CD4-positive, CD25-positive, alpha-beta regulatory T cell (primary cell): ENCODE measurements around the gene PTPRQ. TPM values are rescaled to one million over a fixed set of nuclear protein-coding genes. Genes with fewer than 3 reads are reported as not detected.

Source experiments
- ATAC-seq, 2 donors: fragments of 150-1000 bp; cut with Tn5 transposase; one replicate each; pipeline ENCODE4 v1.10.0; 2021; ENCODE audit warnings: low read depth in 2 of 2, moderate number of reproducible peaks in 2 of 2, moderate library complexity in 1 of 2
- DNase-seq, 3 donors: peaks; one replicate each; pipeline versions ENCODE4 v3.0.0 to v3.0.0-alpha.2; 2012 to 2022; ENCODE audit warnings: mixed read lengths in 1 of 3
- H3K27ac ChIP-seq: one replicate; pipeline ENCODE4 v1.7.0; 2013; ENCODE audit warnings: mild to moderate bottlenecking, low read length; ENCODE audit not compliant: insufficient read depth, poor library complexity, severe bottlenecking
- H3K27me3 ChIP-seq: one replicate; pipeline ENCODE4 v1.7.0; 2013; ENCODE audit warnings: low read length; ENCODE audit not compliant: control insufficient read depth, insufficient read depth
- H3K36me3 ChIP-seq: one replicate; pipeline ENCODE4 v1.7.0; 2013; ENCODE audit warnings: mild to moderate bottlenecking, low read length, moderate library complexity; ENCODE audit not compliant: control insufficient read depth, insufficient read depth
- H3K4me1 ChIP-seq: 2 replicates; pipeline ENCODE4 v1.7.0; 2013; ENCODE audit warnings: mild to moderate bottlenecking, low read length; ENCODE audit not compliant: insufficient read depth, control insufficient read depth, poor library complexity, severe bottlenecking
- H3K4me3 ChIP-seq: one replicate; pipeline ENCODE4 v1.7.0; 2013; ENCODE audit warnings: low read depth, mild to moderate bottlenecking, low read length, moderate library complexity
- H3K9me3 ChIP-seq, 2 experiments: 1 replicate in 1 of 2; 2 replicates in 1 of 2; pipeline ENCODE4 v1.7.0; 2013; ENCODE audit warnings: low read length in 2 of 2, mild to moderate bottlenecking in 1 of 2, moderate library complexity in 1 of 2; ENCODE audit not compliant: control insufficient read depth in 2 of 2
- H3K27ac Mint-ChIP-seq, 3 donors: one replicate each; pipeline ENCODE4 v1.8.0; 2020 to 2022; ENCODE audit warnings: mild to moderate bottlenecking in 3 of 3, mixed read lengths in 3 of 3, moderate library complexity in 2 of 3
- H3K27me3 Mint-ChIP-seq: one replicate; pipeline ENCODE4 v1.8.0; 2022; ENCODE audit warnings: mild to moderate bottlenecking, mixed read lengths
- H3K36me3 Mint-ChIP-seq: one replicate; pipeline ENCODE4 v1.8.0; 2020; ENCODE audit warnings: mixed read lengths
- H3K4me1 Mint-ChIP-seq, 4 donors: one replicate each; pipeline ENCODE4 v1.8.0; 2020 to 2022; ENCODE audit warnings: mixed read lengths in 4 of 4, mild to moderate bottlenecking in 1 of 4
- H3K4me3 Mint-ChIP-seq, 4 donors: one replicate each; pipeline ENCODE4 v1.8.0; 2020 to 2022; ENCODE audit warnings: mild to moderate bottlenecking in 4 of 4, mixed read lengths in 4 of 4, moderate library complexity in 3 of 4
- H3K9me3 Mint-ChIP-seq, 7 donors: one replicate each; pipeline ENCODE4 v1.8.0; 2020 to 2022; ENCODE audit warnings: mixed read lengths in 7 of 7, mild to moderate bottlenecking in 3 of 7, moderate library complexity in 2 of 7
- polyA plus RNA-seq, 4 donors: library from polyadenylated mRNA; unstranded; fragments of 300-500 nt; fragmentation: Illumina TruSeq; gene quantifications; one replicate each; pipeline ENCODE4 v1.2.3, GENCODE V29; 2021
- total RNA-seq: library from RNA; stranded (reverse); gene quantifications from one replicate; pipeline ENCODE4 v1.2.3, GENCODE V29; 2022

The PTPRQ gene
- total and polyA plus RNA-seq, 5 donors from 2014 or later = not detected

- no peaks in the 10 kb centered on the region for H3K4me1 Mint-ChIP-seq
- no peaks in the 10 kb centered on the region for H3K27me3 Mint-ChIP-seq
- no peak overlapping the region for H3K27ac Mint-ChIP-seq
- DNase-seq = no peak
- no peaks in the 10 kb centered on the region for H3K4me1 ChIP-seq
- H3K9me3 ChIP-seq = no peaks in the 10 kb centered on the region
- H3K36me3 Mint-ChIP-seq = no peaks in the 10 kb centered on the region
- H3K9me3 Mint-ChIP-seq = peaks cover 0 to 4% (median 0%) of the 10 kb centered on the region in 7 donors
- no peak overlapping the region for H3K4me3 Mint-ChIP-seq
- H3K4me3 ChIP-seq = no peak overlapping the region
- no peak for ATAC-seq
- no peaks in the 10 kb centered on the region for H3K27me3 ChIP-seq
- H3K36me3 ChIP-seq = no peaks in the 10 kb centered on the region
- H3K27ac ChIP-seq = no peak overlapping the region
These were observed 95.0 kb downstream of the PTPRQ start for GRCh38 chr12:80539029-80539428.

DNA sequence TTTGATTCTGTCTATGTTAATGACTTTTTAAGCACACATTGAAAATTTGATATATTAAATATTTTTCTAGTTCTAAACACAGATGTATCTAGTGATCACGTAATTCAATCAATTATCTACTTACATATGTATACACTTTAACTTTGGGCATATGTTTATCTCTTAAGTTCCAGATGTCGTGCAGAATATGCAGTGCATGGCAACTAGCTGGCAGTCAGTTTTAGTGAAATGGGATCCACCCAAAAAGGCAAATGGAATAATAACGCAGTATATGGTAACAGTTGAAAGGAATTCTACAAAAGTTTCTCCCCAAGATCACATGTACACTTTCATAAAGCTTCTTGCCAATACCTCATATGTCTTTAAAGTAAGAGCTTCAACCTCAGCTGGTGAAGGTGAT is 105.3 kb downstream of the PTPRQ start:
- DNase-seq (no peak), ATAC-seq (no peak)
- Histone ChIP-seq H3K27me3 (no peaks in the 10 kb centered on the region), H3K4me1 (no peaks in the 10 kb centered on the region), H3K27ac (no peak overlapping the region), H3K9me3 (peaks cover 0 to 3% of the 10 kb centered on the region in 2 experiments), H3K36me3 (no peaks in the 10 kb centered on the region), H3K4me3 (no peak overlapping the region)
- Mint-ChIP-seq H3K4me1 (no peaks in the 10 kb centered on the region), H3K27ac (no peak overlapping the region), H3K36me3 (no peaks in the 10 kb centered on the region), H3K9me3 (peaks cover 0 to 3% (median 0%) of the 10 kb centered on the region in 7 donors), H3K27me3 (no peaks in the 10 kb centered on the region), H3K4me3 (no peak overlapping the region)

DNA sequence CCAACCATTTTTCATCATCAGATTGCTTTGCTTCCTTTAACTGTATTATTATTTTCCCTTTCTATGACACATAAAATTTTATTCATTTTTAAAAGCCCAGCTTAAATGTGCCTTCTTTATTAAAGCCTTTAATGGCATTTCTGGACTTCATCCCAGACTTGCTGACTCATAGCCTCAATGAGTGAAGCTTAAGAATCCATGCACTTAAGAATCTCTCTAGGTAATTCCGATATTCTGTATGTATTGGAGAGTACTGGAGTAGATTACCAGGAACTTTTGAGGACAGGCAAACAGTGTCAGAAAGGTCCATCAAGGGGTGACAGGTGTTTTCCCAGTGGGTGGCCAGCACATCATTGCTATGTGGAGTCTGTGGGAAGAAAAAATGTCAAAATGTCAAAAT is 107.9 kb downstream of the PTPRQ start:
- no peak overlapping the region for H3K4me3 Mint-ChIP-seq
- Histone ChIP-seq H3K36me3 (no peaks in the 10 kb centered on the region), H3K4me1 (no peaks in the 10 kb centered on the region), H3K4me3 (no peak overlapping the region), H3K27me3 (no peaks in the 10 kb centered on the region), H3K27ac (no peak overlapping the region), H3K9me3 (no peaks in the 10 kb centered on the region)
- DNase-seq = no peak
- no peaks in the 10 kb centered on the region for H3K4me1 Mint-ChIP-seq
- H3K27ac Mint-ChIP-seq = no peak overlapping the region
- H3K9me3 Mint-ChIP-seq = peaks cover 0 to 5% (median 1%) of the 10 kb centered on the region in 7 donors
- no peak for ATAC-seq
- no peaks in the 10 kb centered on the region for H3K27me3 Mint-ChIP-seq
- no peaks in the 10 kb centered on the region for H3K36me3 Mint-ChIP-seq

DNA sequence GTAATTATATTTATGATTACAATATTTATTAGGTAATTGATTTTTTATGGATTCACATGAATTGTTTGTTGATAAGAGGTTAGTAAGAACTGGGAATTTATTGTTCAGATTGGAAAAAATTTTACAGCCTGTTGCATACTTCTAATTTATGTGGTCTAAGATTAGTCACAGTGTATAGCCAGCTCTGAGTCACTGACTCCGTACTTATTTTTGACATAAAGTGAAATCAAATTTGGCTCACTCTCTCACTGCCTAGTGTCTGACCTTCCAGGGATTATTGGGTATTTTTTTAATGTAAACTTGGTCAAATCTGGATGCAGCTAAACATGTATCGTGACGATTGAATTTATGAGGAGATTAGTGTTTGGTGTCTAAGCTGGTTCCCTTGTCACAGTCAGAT is 109.3 kb downstream of the PTPRQ start:
- no peaks in the 10 kb centered on the region for H3K36me3 Mint-ChIP-seq
- Histone ChIP-seq H3K4me1 (no peaks in the 10 kb centered on the region), H3K4me3 (no peak overlapping the region), H3K36me3 (no peaks in the 10 kb centered on the region), H3K9me3 (no peaks in the 10 kb centered on the region), H3K27me3 (no peaks in the 10 kb centered on the region), H3K27ac (no peak overlapping the region)
- no peak for DNase-seq
- H3K4me3 Mint-ChIP-seq = no peak overlapping the region
- H3K27me3 Mint-ChIP-seq = no peaks in the 10 kb centered on the region
- no peak overlapping the region for H3K27ac Mint-ChIP-seq
- no peaks in the 10 kb centered on the region for H3K4me1 Mint-ChIP-seq
- H3K9me3 Mint-ChIP-seq = peaks cover 0 to 9% (median 2%) of the 10 kb centered on the region in 7 donors
- no peak for ATAC-seq

DNA sequence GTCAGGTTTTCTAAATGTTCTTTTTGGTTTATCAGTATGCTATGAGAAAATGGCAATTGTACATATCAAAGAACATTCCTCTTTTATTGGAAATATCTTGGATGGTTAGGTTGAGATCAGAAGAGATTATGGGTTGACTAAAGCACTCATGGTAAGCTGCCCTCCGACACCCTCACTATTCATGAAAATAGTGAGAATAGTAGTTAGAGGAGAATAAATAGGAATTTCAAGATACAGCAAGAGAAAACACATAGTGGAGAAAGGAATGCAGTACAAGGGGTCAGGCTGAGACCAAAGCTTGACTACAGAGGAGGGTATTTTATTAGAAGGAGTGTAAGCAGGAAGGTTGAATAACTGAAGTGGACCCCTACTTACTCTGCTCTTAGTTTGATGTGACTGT is 112.5 kb downstream of the PTPRQ start:
- peaks cover 0 to 14% (median 6%) of the 10 kb centered on the region in 7 donors for H3K9me3 Mint-ChIP-seq
- Histone ChIP-seq H3K27me3 (no peaks in the 10 kb centered on the region), H3K36me3 (no peaks in the 10 kb centered on the region), H3K27ac (no peak overlapping the region), H3K4me1 (no peaks in the 10 kb centered on the region), H3K9me3 (no peaks in the 10 kb centered on the region), H3K4me3 (no peak overlapping the region)
- no peaks in the 10 kb centered on the region for H3K27me3 Mint-ChIP-seq
- DNase-seq (no peak), ATAC-seq (no peak)
- H3K4me3 Mint-ChIP-seq = no peak overlapping the region
- no peaks in the 10 kb centered on the region for H3K36me3 Mint-ChIP-seq
- no peak overlapping the region for H3K27ac Mint-ChIP-seq
- no peaks in the 10 kb centered on the region for H3K4me1 Mint-ChIP-seq

DNA sequence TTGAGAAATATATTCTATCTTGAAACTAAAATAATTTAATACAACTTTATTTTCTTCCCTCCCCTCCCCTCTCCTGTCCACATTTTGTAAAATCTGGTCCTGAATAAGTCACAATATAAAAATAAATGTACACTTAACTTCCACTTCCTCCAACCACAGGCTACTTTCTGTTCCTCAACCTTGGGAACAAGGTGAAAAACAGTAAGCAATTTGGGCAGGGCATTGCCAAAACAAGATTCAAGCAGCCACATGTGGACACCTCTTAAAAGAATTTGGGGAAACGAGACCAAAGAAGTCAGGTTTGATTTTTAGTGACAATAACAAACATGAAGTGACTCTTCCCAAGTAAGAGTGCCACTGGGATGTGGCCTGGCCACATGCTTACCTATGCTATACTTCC is 115.7 kb downstream of the PTPRQ start:
- ATAC-seq = no peak
- H3K27ac Mint-ChIP-seq = no peak overlapping the region
- H3K27me3 ChIP-seq = no peaks in the 10 kb centered on the region
- H3K36me3 ChIP-seq = no peaks in the 10 kb centered on the region
- no peak overlapping the region for H3K27ac ChIP-seq
- no peaks in the 10 kb centered on the region for H3K27me3 Mint-ChIP-seq
- no peak overlapping the region for H3K4me3 ChIP-seq
- H3K4me1 Mint-ChIP-seq = no peaks in the 10 kb centered on the region
- H3K4me3 Mint-ChIP-seq = no peak overlapping the region
- peaks cover 2 to 17% (median 6%) of the 10 kb centered on the region in 7 donors for H3K9me3 Mint-ChIP-seq
- DNase-seq = no peak
- no peaks in the 10 kb centered on the region for H3K36me3 Mint-ChIP-seq
- H3K4me1 ChIP-seq = no peaks in the 10 kb centered on the region
- H3K9me3 ChIP-seq = no peaks in the 10 kb centered on the region

DNA sequence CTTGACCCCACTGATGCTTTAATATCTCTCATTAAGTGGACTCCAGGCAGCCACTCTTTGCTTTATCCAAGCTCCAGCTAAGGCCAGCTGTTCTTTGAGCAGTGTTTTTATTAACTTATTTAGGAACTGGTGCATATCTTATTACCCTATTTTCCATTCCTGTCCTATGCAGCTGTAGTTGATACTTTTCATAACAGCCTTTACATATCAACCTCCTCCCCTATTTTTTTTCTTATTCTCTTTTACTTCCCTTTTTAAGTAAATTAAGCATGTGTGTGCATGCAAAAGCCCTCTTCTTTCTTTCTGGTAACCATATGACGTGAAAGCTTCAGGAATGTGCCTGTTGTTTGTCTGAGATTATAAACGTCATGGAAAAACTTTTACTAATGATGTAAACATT is 121.2 kb downstream of the PTPRQ start:
- no peak for DNase-seq
- Histone ChIP-seq H3K27me3 (no peaks in the 10 kb centered on the region), H3K4me1 (no peaks in the 10 kb centered on the region), H3K36me3 (no peaks in the 10 kb centered on the region), H3K9me3 (no peaks in the 10 kb centered on the region), H3K27ac (no peak overlapping the region), H3K4me3 (no peak overlapping the region)
- no peak for ATAC-seq
- H3K4me1 Mint-ChIP-seq = no peaks in the 10 kb centered on the region
- no peaks in the 10 kb centered on the region for H3K27me3 Mint-ChIP-seq
- no peak overlapping the region for H3K4me3 Mint-ChIP-seq
- H3K9me3 Mint-ChIP-seq = peaks cover 3 to 15% (median 10%) of the 10 kb centered on the region in 7 donors
- H3K36me3 Mint-ChIP-seq = no peaks in the 10 kb centered on the region
- no peak overlapping the region for H3K27ac Mint-ChIP-seq

- no peak overlapping the region for H3K4me3 Mint-ChIP-seq
These were observed 123.4 kb downstream of the PTPRQ start for GRCh38 chr12:80567401-80567800.

More at GRCh38 chr12:80567401-80567800, 123.4 kb downstream of the PTPRQ start:
- Histone ChIP-seq H3K36me3 (no peaks in the 10 kb centered on the region), H3K4me3 (no peak overlapping the region), H3K27ac (no peak overlapping the region), H3K9me3 (no peaks in the 10 kb centered on the region), H3K4me1 (no peaks in the 10 kb centered on the region), H3K27me3 (no peaks in the 10 kb centered on the region)
- Mint-ChIP-seq H3K27ac (no peak overlapping the region), H3K36me3 (no peaks in the 10 kb centered on the region), H3K27me3 (no peaks in the 10 kb centered on the region), H3K4me1 (no peaks in the 10 kb centered on the region), H3K9me3 (peaks cover 3 to 11% (median 7%) of the 10 kb centered on the region in 7 donors)
- DNase-seq = no peak
- no peak for ATAC-seq
